NCI-H2029 treated with DMSO at 0.1 percent for 48 hours (cell line): Measurements from ENCODE around the gene MED12L.

ENCODE experiments used
- DNase-seq: peaks from one replicate; lab custom pipeline; 2025; lab: John Stamatoyannopoulos, UW

Gene MED12L

GRCh38 chr3:151300539-151300938, 215.1 kb downstream of the MED12L start:
- DNase-seq = no peak

DNA sequence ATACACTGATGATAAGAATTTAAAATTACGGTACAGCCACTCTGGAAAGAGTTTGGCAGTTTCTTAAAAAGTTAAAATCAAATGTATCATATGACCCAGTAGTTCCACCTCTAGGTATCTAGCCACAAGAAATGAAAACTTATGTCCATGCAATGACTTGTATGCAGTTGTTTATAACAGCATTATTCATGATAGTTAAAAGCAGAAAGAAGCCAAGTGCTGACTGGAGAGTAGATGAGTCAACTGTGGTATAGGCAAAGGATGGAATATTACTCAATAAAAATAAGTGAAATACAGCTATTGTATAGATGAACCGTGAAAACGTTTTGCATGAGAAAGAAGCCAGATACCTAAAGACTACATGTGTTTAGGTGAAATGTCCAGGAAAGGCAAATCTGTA, 216.3 kb downstream of the MED12L start:
- no peak for DNase-seq

- no peak for DNase-seq
Observed at GRCh38 chr3:151303751-151304150, 218.3 kb downstream of the MED12L start.

DNA sequence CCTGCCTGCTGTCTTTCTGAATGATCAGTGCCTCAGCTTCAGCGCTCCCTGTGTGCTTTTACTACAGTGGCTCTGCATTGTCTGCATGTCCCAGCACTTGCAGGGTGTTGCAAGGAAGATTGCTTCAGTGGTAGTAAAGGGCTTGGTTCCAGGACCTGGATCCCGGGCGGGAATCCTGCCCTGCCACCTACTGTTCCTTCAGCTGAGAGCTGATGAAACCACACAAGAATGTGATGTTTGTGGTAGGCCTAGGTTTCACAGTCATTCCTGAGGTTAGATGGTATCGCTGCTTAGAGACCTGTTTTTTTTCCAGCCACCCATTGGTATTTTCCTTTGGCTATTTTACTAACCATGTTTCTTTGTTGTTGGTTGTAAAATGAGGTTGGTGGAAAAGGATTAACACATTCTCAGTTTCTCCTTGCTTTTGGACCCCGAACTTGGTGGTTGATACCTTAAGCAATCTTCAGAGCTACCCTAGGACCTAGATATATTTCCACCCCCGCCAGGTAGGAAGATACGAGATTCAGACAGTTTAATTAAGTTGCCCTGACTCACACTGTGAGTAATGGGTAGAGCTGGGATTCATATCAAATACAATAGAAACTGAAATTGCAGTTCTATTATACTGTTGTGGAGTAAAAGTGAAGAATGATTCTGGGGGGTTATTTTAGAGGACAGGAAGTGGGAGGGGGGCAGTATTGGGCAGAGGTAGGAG, 219.8 kb downstream of the MED12L start:
- no peak for DNase-seq

DNA sequence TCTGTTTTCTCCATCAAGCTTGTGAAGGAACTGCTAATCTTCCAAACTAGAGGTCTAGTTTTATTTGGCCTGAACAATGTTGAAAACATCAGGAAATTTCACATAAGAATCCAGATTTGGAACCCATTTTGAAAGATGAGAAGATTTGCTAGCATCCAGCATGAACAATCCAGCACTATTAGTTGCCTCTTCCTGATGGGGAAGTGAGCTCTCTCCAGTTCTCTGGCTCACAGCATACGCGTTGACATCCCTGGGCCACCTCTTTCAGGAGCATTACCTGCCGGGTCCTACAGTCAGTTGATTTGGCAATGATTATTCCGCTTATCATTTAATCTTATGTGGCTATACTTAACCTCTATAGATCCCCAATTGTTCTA, 220.3 kb downstream of the MED12L start:
- DNase-seq = no peak

DNA sequence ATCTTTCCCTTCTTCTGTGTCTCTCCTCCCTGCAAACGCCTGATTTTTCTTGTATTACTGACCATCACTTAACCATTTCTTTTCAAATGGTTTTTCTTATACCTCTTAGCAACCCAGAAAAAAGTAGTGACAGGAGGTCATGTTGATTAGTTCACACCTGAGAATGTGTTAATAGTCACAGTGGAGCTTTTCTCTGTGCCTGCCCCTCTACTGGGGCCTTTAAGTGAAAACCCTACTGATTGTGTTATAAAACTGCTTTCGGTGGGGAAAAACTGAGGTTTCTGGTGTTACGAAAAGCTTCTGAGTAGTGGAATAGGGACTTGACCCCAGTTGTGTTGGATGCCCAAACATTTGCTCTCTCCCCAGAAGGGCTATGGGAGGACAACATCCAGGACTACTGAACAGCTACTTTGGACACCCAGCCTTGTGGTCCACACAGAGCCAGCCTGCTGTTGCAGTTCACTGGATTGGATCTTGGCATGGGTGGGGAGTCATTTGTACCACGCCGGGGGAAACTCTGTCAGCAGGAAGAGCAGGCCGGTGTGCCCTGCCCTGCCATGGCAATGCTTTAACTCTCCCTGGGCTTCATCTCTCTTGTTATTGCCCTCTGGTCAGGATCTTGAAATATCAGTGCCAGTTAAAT, 220.8 kb downstream of the MED12L start:
- no peak for DNase-seq

DNA sequence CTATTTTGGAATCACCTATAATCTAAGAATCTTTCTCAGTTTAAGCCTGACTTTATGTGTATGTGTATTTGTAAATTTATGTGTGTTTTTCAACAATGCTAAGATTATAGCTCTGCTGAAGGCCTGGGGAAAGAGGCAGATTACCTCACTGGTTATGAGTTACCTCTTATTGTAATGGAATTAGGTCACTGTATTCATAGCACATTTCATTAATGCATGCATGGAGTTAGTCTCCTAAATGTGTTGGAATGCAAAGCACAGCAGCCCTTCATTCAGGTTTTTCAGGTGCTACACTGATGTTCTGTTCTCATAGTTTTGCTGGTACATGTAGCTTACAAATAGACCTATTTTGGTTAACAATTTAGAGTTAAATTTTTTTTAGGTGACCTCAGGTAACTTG, 221.7 kb downstream of the MED12L start:
- no peak for DNase-seq

GRCh38 chr3:151307583-151308488, 222.4 kb downstream of the MED12L start:
- no peak for DNase-seq

- DNase-seq = no peak
Observed at GRCh38 chr3:151309566-151309965, 224.1 kb downstream of the MED12L start.

- DNase-seq = no peak
Observed at GRCh38 chr3:151312972-151313371, 227.5 kb downstream of the MED12L start.

DNA sequence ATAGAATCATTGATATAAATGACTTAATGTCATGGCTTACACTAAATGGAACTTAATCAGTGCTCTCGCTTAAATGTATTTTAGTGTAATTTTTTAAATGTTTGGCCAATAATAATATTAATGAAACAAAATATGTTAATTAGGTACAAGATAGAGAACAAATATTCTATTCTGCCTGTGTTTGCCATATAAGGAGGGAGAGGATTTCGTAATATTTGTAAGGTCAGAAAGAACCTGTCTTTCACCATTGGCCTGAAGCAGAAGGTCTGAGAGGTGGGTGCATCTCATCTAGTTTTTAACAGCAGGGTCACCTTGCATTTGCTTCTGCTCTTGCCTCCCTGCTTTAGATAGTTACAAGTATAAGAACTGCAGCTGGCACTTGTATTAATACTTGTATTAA, 228.7 kb downstream of the MED12L start:
- DNase-seq = no peak

DNA sequence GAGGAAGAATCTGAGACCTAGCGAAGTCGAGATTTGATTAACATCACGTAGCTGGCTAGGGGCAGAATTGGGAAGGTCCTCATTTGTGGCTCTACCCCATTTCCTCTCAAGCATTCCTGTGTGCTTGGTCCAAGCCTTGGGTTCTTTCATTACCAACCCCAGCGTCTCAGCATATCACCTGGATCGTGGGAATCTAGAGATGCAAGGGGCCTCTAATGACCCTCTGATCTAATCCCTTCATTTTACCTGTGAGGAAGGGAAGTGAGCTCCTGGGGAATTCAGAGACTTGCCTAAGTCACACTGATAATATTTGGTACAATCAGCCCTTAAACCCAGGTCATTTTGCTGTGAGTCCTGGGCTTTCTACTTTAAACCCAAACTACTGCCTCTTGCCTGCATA, 229.1 kb downstream of the MED12L start:
- DNase-seq = no peak

- DNase-seq = no peak
Observed at GRCh38 chr3:151315136-151315535, 229.7 kb downstream of the MED12L start.

- no peak for DNase-seq
Observed at GRCh38 chr3:151315846-151316245, 230.4 kb downstream of the MED12L start.

GRCh38 chr3:151316267-151316991, 231.0 kb downstream of the MED12L start, which contains the start of gene GPR87:
TSS of gene GPR87 (minus strand) at chr3:151316820. CDS start at chr3:151300100, 16,720 bp downstream.
- DNase-seq = no peak

DNA sequence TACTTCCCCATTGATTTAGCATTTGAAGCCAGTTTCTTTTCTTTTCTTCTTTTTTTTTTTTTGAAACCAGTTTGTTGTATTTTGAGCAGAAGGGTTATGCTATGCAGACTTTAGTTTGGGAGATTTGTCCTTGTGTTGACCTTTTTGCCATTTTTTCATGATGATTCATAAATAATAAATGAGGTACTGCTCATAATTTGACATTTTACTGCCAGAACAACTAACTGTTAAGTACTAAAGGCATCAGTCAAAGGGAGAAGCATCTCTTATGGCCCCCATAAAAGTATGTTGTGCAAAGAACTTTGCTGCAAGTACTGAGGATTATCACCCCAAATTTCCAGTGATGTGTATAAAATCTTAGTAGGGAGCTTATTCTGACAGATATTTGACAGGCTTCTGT, 232.8 kb downstream of the MED12L start:
- no peak for DNase-seq

GRCh38 chr3:151318991-151319390, 233.5 kb downstream of the MED12L start:
- DNase-seq = no peak

DNA sequence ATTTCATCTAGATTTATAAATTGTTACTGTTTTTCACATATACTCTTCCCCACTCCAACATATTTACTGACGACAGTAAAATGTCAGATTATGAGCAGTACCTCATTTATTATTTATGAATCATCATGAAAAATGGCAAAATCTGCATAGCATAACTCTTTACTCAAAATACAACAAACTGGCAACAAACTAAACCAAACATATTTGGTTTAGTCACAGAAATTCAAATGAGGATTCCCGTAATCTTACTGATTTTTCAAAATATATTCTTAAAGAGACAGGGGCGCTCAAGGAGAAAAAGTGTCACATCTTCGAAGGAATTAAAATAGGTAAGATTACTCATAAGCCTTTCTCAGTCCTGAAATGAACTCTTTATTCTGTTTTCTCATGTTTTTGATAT, 234.2 kb downstream of the MED12L start:
- no peak for DNase-seq

- no peak for DNase-seq
Observed at GRCh38 chr3:151320131-151320530, 234.7 kb downstream of the MED12L start.

DNA sequence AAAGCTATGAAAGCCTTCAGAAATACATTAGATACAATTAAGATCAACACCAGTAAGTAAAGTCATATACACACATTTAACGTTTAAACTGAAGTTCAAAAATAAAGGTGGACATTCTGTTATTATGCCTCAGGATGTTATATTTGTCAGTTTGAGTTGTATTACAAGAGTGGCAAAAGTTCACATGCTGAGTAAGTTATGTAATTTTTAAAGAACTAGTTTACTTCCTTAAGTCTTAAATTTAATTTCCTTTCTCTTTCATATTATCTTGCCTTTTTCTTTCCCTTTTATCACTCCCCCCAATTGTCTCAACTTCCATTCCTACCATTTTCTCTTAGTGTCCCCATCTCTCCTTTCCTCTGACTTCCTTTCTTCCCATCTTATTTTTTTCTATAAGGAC, 236.1 kb downstream of the MED12L start:
- no peak for DNase-seq

DNA sequence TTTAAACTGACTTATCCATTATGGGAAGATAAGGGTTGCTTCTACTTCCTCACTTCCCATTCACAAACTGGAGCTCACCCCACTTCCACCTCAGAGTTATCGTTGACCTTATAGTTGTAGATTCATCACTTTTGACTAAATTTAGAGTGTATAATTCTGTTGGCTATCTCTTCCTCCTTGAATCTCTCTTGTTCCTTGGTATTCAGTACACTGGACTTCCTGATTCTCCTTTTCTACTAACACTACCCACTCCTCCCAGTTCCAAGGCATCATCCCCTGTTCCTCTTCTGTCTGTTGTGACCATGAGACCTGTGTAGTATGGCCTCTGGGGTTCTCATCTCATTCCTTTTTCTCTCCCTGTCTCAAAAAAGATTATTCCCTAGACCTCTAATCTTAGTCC, 237.0 kb downstream of the MED12L start:
- no peak for DNase-seq

- no peak for DNase-seq
Observed at GRCh38 chr3:151327571-151328198, 242.2 kb downstream of the MED12L start.
